GM19240 (cell line): Measurements from ENCODE around the gene SNX10.

Source experiments
- DNase-seq: peaks from one replicate; pipeline ENCODE4 v3.0.0; 2011; ENCODE audit warnings: low spot score; ENCODE audit not compliant: insufficient read length

SNX10 gene

GRCh38 chr7:26367219-26367711 lies 75.6 kb downstream of the SNX10 start:
- DNase-seq: no peak

- DNase-seq: no peak
Measured at GRCh38 chr7:26368542-26368941, 76.9 kb downstream of the SNX10 start.

- no peak for DNase-seq
Measured at GRCh38 chr7:26369593-26369992, 77.9 kb downstream of the SNX10 start.

GRCh38 chr7:26370011-26370410 lies 78.3 kb downstream of the SNX10 start:
- DNase-seq: no peak

- DNase-seq: no peak
Measured at GRCh38 chr7:26372249-26372648, 80.6 kb downstream of the SNX10 start.

GRCh38 chr7:26372704-26373103 lies 81.0 kb downstream of the SNX10 start:
- no peak for DNase-seq

GRCh38 chr7:26374647-26375373 lies 83.1 kb downstream of the SNX10 start:
- no peak for DNase-seq

GRCh38 chr7:26375726-26376174 lies 84.1 kb downstream of the SNX10 start:
- DNase-seq: no peak

GRCh38 chr7:26376175-26376917 lies 84.7 kb downstream of the SNX10 start:
- no peak for DNase-seq

GRCh38 chr7:26378016-26378415 lies 86.4 kb downstream of the SNX10 start:
- DNase-seq: no peak

GRCh38 chr7:26379711-26380110 lies 88.0 kb downstream of the SNX10 start:
- DNase-seq: no peak

- no peak for DNase-seq
Measured at GRCh38 chr7:26381476-26382353, 90.1 kb downstream of the SNX10 start.

- no peak for DNase-seq
Measured at GRCh38 chr7:26385240-26385639, 93.6 kb downstream of the SNX10 start.

- no peak for DNase-seq
Measured at GRCh38 chr7:26387731-26388130, 96.1 kb downstream of the SNX10 start.

- DNase-seq: no peak
Measured at GRCh38 chr7:26388256-26388655, 96.6 kb downstream of the SNX10 start.

- no peak for DNase-seq
Measured at GRCh38 chr7:26390016-26390415, 98.4 kb downstream of the SNX10 start.

GRCh38 chr7:26393818-26394217 lies 102.2 kb downstream of the SNX10 start:
- no peak for DNase-seq

GRCh38 chr7:26397332-26397731 lies 105.7 kb downstream of the SNX10 start:
- no peak for DNase-seq

- peak; percentile 13 for DNase-seq
Measured at GRCh38 chr7:26397796-26398426, 106.2 kb downstream of the SNX10 start.

- peak; percentile 39 for DNase-seq
Measured at GRCh38 chr7:26398427-26398755, 106.7 kb downstream of the SNX10 start.

- DNase-seq: peak; percentile 53
Measured at GRCh38 chr7:26398756-26399509, 107.3 kb downstream of the SNX10 start.
